RWPE2 (cell line): ENCODE results near the gene KCNK10.
"Not testable (repeated sequence)": the region's sequence is repeated elsewhere in the genome, so short reads cannot be mapped to it uniquely, and the experiment has no call there.

Source experiments
- ATAC-seq: fragments of 200-7000 bp; cut with Tn5 transposase; 3 replicates; pipeline ENCODE4 v1.9.1; 2021; ENCODE audit warnings: low read depth
- DNase-seq: peaks from one replicate; pipeline ENCODE4 v3.0.0-alpha.2; 2020; ENCODE audit warnings: low spot score
- H3K27ac ChIP-seq: fragments of 450-650 bp; 2 replicates; pipeline ENCODE4 v1.5.1; 2017; ENCODE audit warnings: mild to moderate bottlenecking; ENCODE audit not compliant: poor library complexity, severe bottlenecking
- H3K27me3 ChIP-seq: fragments of 250-450 bp; sonication (Bioruptor Pico); 2 replicates; pipeline ENCODE4 v1.5.1; 2021; ENCODE audit warnings: mild to moderate bottlenecking, moderate library complexity; ENCODE audit not compliant: insufficient read depth, poor library complexity, severe bottlenecking
- H3K36me3 ChIP-seq: fragments of 250-450 bp; sonication (Bioruptor Pico); 2 replicates; pipeline ENCODE4 v1.5.1; 2020; ENCODE audit warnings: low read depth, mild to moderate bottlenecking, moderate library complexity
- H3K4me1 ChIP-seq: fragments of 250-450 bp; sonication (Bioruptor Pico); 2 replicates; pipeline ENCODE4 v1.5.1; 2021; ENCODE audit warnings: mild to moderate bottlenecking, moderate library complexity; ENCODE audit not compliant: insufficient read depth, poor library complexity, severe bottlenecking
- H3K4me3 ChIP-seq: fragments of 250-450 bp; sonication (Bioruptor Pico); 2 replicates; pipeline ENCODE4 v1.5.1; 2021; ENCODE audit warnings: mild to moderate bottlenecking, moderate library complexity; ENCODE audit not compliant: severe bottlenecking
- H3K9me3 ChIP-seq: fragments of 250-450 bp; sonication (Bioruptor Pico); 2 replicates; pipeline ENCODE4 v1.5.1; 2021; ENCODE audit warnings: mild to moderate bottlenecking, moderate library complexity; ENCODE audit not compliant: severe bottlenecking
- CTCF ChIP-seq: fragments of 450-650 bp; IDR thresholded peaks from one replicate; pipeline ENCODE4 v1.5.1; 2017; ENCODE audit warnings: mild to moderate bottlenecking, moderate library complexity; ENCODE audit not compliant: poor library complexity, severe bottlenecking

KCNK10 gene

GRCh38 chr14:88266474-88266873, 56.6 kb downstream of the KCNK10 start:
- Histone ChIP-seq H3K27ac (no peak overlapping the region), H3K27me3 (no peaks in the 10 kb centered on the region), H3K9me3 (no peaks in the 10 kb centered on the region), H3K4me1 (no peaks in the 10 kb centered on the region), H3K36me3 (no peaks in the 10 kb centered on the region), H3K4me3 (no peak overlapping the region)
- no peak for DNase-seq
- no peak for TF ChIP-seq CTCF
- no peak for ATAC-seq

GRCh38 chr14:88264116-88264515, 59.0 kb downstream of the KCNK10 start:
- ATAC-seq = no peak

GRCh38 chr14:88261302-88261701, 61.8 kb downstream of the KCNK10 start:
- H3K36me3 ChIP-seq, H3K4me1 ChIP-seq, H3K9me3 ChIP-seq, DNase-seq, ATAC-seq, H3K27ac ChIP-seq, H3K4me3 ChIP-seq, H3K27me3 ChIP-seq: not testable (repeated sequence)

More at GRCh38 chr14:88264116-88264515, 59.0 kb downstream of the KCNK10 start:
- H3K27me3 ChIP-seq = peaks cover 1% of the 10 kb centered on the region
- DNase-seq = no peak
- H3K36me3 ChIP-seq = no peaks in the 10 kb centered on the region
- H3K27ac ChIP-seq = no peak overlapping the region
- H3K4me3 ChIP-seq = no peak overlapping the region
- H3K4me1 ChIP-seq = no peaks in the 10 kb centered on the region
- H3K9me3 ChIP-seq = no peaks in the 10 kb centered on the region
- TF ChIP-seq CTCF = no peak

GRCh38 chr14:88258021-88258420, 65.0 kb downstream of the KCNK10 start:
- DNase-seq (no peak), ATAC-seq (no peak)
- TF ChIP-seq CTCF = no peak
- H3K27me3 ChIP-seq = peaks cover 12% of the 10 kb centered on the region
- no peaks in the 10 kb centered on the region for H3K36me3 ChIP-seq
- no peaks in the 10 kb centered on the region for H3K4me1 ChIP-seq
- no peak overlapping the region for H3K4me3 ChIP-seq
- H3K27ac ChIP-seq = no peak overlapping the region
- no peaks in the 10 kb centered on the region for H3K9me3 ChIP-seq

GRCh38 chr14:88256997-88257950, 65.8 kb downstream of the KCNK10 start:
- Histone ChIP-seq H3K27me3 (peaks cover 12% of the 10 kb centered on the region), H3K9me3 (no peaks in the 10 kb centered on the region), H3K4me3 (no peak overlapping the region), H3K36me3 (no peaks in the 10 kb centered on the region), H3K27ac (no peak overlapping the region), H3K4me1 (no peaks in the 10 kb centered on the region)
- ATAC-seq = no peak
- DNase-seq = no peak
- no peak for TF ChIP-seq CTCF
